ENCODE measurements around the gene MCC.

The MCC gene

GRCh38 chr5:113060408-113061025, 427.7 kb downstream of the MCC start:
- Mint-ChIP-seq H3K27me3 (ENCODE audit: low read depth) (no peaks in the 10 kb centered on the region), H3K9me3 (no peaks in the 10 kb centered on the region), H3K27ac (peak overlapping the region; percentile 76 to 93 (median 90)), H3K36me3 (ENCODE audit: low read depth) (peaks cover 51% of the 10 kb centered on the region), H3K4me3 (no peak overlapping the region), H3K4me1 (peaks cover 83% of the 10 kb centered on the region)
- no peak for TF ChIP-seq CTCF (IDR thresholded peaks at IDR 0.05; ENCODE audit: unreplicated experiment in 3 of 3)

- H3K9me3 Mint-ChIP-seq, result no peaks in the 10 kb centered on the region
- no peaks in the 10 kb centered on the region for H3K27me3 Mint-ChIP-seq (ENCODE audit: low read depth)
- H3K36me3 Mint-ChIP-seq (ENCODE audit: low read depth), result peaks cover 44% of the 10 kb centered on the region
- TF ChIP-seq CTCF (IDR thresholded peaks at IDR 0.05; ENCODE audit: unreplicated experiment in 3 of 3), result no peak
- H3K27ac Mint-ChIP-seq, result peak overlapping the region; percentile 90 to 98 (median 93)
- H3K4me1 Mint-ChIP-seq, result peaks cover 72% of the 10 kb centered on the region
- peak overlapping the region; percentile 29 to 38 (median 31) for H3K4me3 Mint-ChIP-seq
Measured at GRCh38 chr5:113059232-113060040, 428.8 kb downstream of the MCC start.

- H3K4me1 Mint-ChIP-seq, result peaks cover 70% of the 10 kb centered on the region
- peak overlapping the region; percentile 90 to 98 (median 93) for H3K27ac Mint-ChIP-seq
- H3K27me3 Mint-ChIP-seq (ENCODE audit: low read depth), result no peaks in the 10 kb centered on the region
- H3K36me3 Mint-ChIP-seq (ENCODE audit: low read depth), result peaks cover 43% of the 10 kb centered on the region
- peak overlapping the region; percentile 16 to 38 (median 29) for H3K4me3 Mint-ChIP-seq
- no peaks in the 10 kb centered on the region for H3K9me3 Mint-ChIP-seq
- no peak for TF ChIP-seq CTCF (IDR thresholded peaks at IDR 0.05; ENCODE audit: unreplicated experiment in 3 of 3)
Measured at GRCh38 chr5:113058706-113059226, 429.5 kb downstream of the MCC start.

- H3K36me3 Mint-ChIP-seq (ENCODE audit: low read depth), result peaks cover 42% of the 10 kb centered on the region
- H3K9me3 Mint-ChIP-seq, result no peaks in the 10 kb centered on the region
- peak overlapping the region; percentile 90 to 98 (median 93) for H3K27ac Mint-ChIP-seq
- no peaks in the 10 kb centered on the region for H3K27me3 Mint-ChIP-seq (ENCODE audit: low read depth)
- no peak overlapping the region for H3K4me3 Mint-ChIP-seq
- TF ChIP-seq CTCF (IDR thresholded peaks at IDR 0.05; ENCODE audit: unreplicated experiment in 3 of 3), result no peak
- peaks cover 65% of the 10 kb centered on the region for H3K4me1 Mint-ChIP-seq
Measured at GRCh38 chr5:113058269-113058668, 430.0 kb downstream of the MCC start.

GRCh38 chr5:113057557-113057984, 430.7 kb downstream of the MCC start:
- no peak for TF ChIP-seq CTCF (IDR thresholded peaks at IDR 0.05; ENCODE audit: unreplicated experiment in 3 of 3)
- Mint-ChIP-seq H3K36me3 (ENCODE audit: low read depth) (peaks cover 38% of the 10 kb centered on the region), H3K4me3 (no peak overlapping the region), H3K9me3 (no peaks in the 10 kb centered on the region), H3K27me3 (ENCODE audit: low read depth) (no peaks in the 10 kb centered on the region), H3K4me1 (peaks cover 61% of the 10 kb centered on the region), H3K27ac (peak overlapping the region; percentile 64 to 88 (median 67))

Data from nephron (organoid).